Tibial nerve (tissue), 4 donors: ENCODE measurements around the gene PMPCA. TPM values are rescaled to one million over a fixed set of nuclear protein-coding genes. Genes with fewer than 3 reads are reported as not detected.

Source experiments
- DNase-seq, 2 donors: peaks; one replicate each; pipeline ENCODE4 v3.0.0-alpha.2; 2019; ENCODE audit warnings: low spot score in 2 of 2
- H3K27ac ChIP-seq, 4 donors: fragments of 200-600 bp; sonication (generic) in 3 of 4; one replicate each; pipeline ENCODE4 v1.5.1; 2017 to 2019; ENCODE audit warnings: mild to moderate bottlenecking in 1 of 4
- H3K27me3 ChIP-seq, 2 donors: fragments of 200-600 bp; sonication (generic) in 1 of 2; one replicate each; pipeline versions ENCODE4 v1.5.1 to v1.6.0; 2017 to 2019
- H3K36me3 ChIP-seq, 3 donors: fragments of 200-600 bp; sonication (generic); one replicate each; pipeline ENCODE4 v1.5.1; 2018 to 2019
- H3K4me1 ChIP-seq, 4 donors: fragments of 200-600 bp; sonication (generic) in 3 of 4; one replicate each; pipeline ENCODE4 v1.5.1; 2017 to 2019
- H3K4me3 ChIP-seq, 4 donors: fragments of 200-600 bp; sonication (generic) in 3 of 4; one replicate each; pipeline ENCODE4 v1.5.1; 2017 to 2019; ENCODE audit warnings: mild to moderate bottlenecking in 1 of 4, moderate library complexity in 1 of 4
- H3K9me3 ChIP-seq, 4 donors: fragments of 200-600 bp; sonication (generic) in 3 of 4; one replicate each; pipeline ENCODE4 v1.5.1; 2017 to 2019
- CTCF ChIP-seq, 5 experiments: fragments of 200-600 bp in 3 of 5; fragments of 450-650 bp in 2 of 5; sonication (generic) in 3 of 5; IDR thresholded peaks; one replicate each; pipeline ENCODE4 v1.5.1; 2016 to 2019; ENCODE audit warnings: antibody characterized with exemption in 5 of 5, mild to moderate bottlenecking in 3 of 5, moderate library complexity in 2 of 5
- EP300 ChIP-seq, 2 donors: sonication (generic); formaldehyde crosslinking; IDR thresholded peaks; one replicate each; pipeline ENCODE4 v1.6.1; 2017; ENCODE audit warnings: antibody characterized with exemption in 2 of 2, mild to moderate bottlenecking in 1 of 2
- POLR2A ChIP-seq, 2 donors: fragments of 450-650 bp; IDR thresholded peaks; one replicate each; pipeline ENCODE4 v1.6.1; 2017; ENCODE audit warnings: antibody characterized with exemption in 2 of 2, mild to moderate bottlenecking in 2 of 2, moderate library complexity in 2 of 2
- WGBS, 2 donors: methylation state at CpG; one replicate each; pipeline ENCODE4 v1.1.5; 2018; 5-methylcytosine and 5-hydroxymethylcytosine counted together
- total RNA-seq, 4 donors: library from RNA; depleted of rRNA; stranded (reverse); fragments of >200 nt; gene quantifications; one replicate each; pipeline ENCODE4 v1.1.0, GENCODE V29; 2016

Gene PMPCA
- total RNA-seq, 4 donors from 2014 or later: 35.6 to 42.0 (median 39.3) TPM

GRCh38 chr9:136377341-136378169, 32.9 kb upstream of the PMPCA start:
- no peaks in the 10 kb centered on the region for H3K27me3 ChIP-seq
- no peak overlapping the region for H3K27ac ChIP-seq
- WGBS, 2 donors: 67 to 90% methylated on average over 23 of the region's 32 CpGs
- no peak for DNase-seq
- H3K4me1 ChIP-seq: peaks cover 0 to 21% (median 4%) of the 10 kb centered on the region in 4 donors
- H3K4me3 ChIP-seq: no peak overlapping the region
- peaks cover 0 to 79% (median 0%) of the 10 kb centered on the region in 3 donors for H3K36me3 ChIP-seq
- no peaks in the 10 kb centered on the region for H3K9me3 ChIP-seq
- no peak for TF ChIP-seq CTCF (IDR thresholded peaks at IDR 0.05)
- TF ChIP-seq EP300 (IDR thresholded peaks at IDR 0.05): no peak
- TF ChIP-seq POLR2A (IDR thresholded peaks at IDR 0.05): no peak

- H3K9me3 ChIP-seq: no peaks in the 10 kb centered on the region
- 84 to 89% methylated on average over 3 to 28 of the region's 28 CpGs for WGBS, 2 donors
These were observed 32.1 kb upstream of the PMPCA start for GRCh38 chr9:136378170-136379002.

GRCh38 chr9:136379003-136379287, 31.5 kb upstream of the PMPCA start:
- H3K27ac ChIP-seq: no peak overlapping the region
- H3K27me3 ChIP-seq: no peaks in the 10 kb centered on the region
- no peaks in the 10 kb centered on the region for H3K9me3 ChIP-seq
- no peak overlapping the region for H3K4me3 ChIP-seq
- peaks cover 0 to 90% (median 2%) of the 10 kb centered on the region in 3 donors for H3K36me3 ChIP-seq
- peaks cover 0 to 9% (median 0%) of the 10 kb centered on the region in 4 donors for H3K4me1 ChIP-seq
- DNase-seq: no peak
- TF ChIP-seq EP300 (IDR thresholded peaks at IDR 0.05) (no peak), CTCF (IDR thresholded peaks at IDR 0.05) (no peak), POLR2A (IDR thresholded peaks at IDR 0.05) (no peak)
- 87 to 88% methylated on average over 8 to 12 of the region's 18 CpGs for WGBS, 2 donors

More at GRCh38 chr9:136378170-136379002, 32.1 kb upstream of the PMPCA start:
- Histone ChIP-seq H3K4me3 (no peak overlapping the region), H3K4me1 (peaks cover 0 to 13% (median 0%) of the 10 kb centered on the region in 4 donors), H3K27ac (no peak overlapping the region), H3K36me3 (peaks cover 0 to 87% (median 0%) of the 10 kb centered on the region in 3 donors), H3K27me3 (no peaks in the 10 kb centered on the region)
- no peak for DNase-seq
- TF ChIP-seq CTCF (IDR thresholded peaks at IDR 0.05) (no peak), POLR2A (IDR thresholded peaks at IDR 0.05) (no peak), EP300 (IDR thresholded peaks at IDR 0.05) (no peak)

- Histone ChIP-seq H3K9me3 (no peaks in the 10 kb centered on the region), H3K36me3 (peaks cover 0 to 90% (median 7%) of the 10 kb centered on the region in 3 donors), H3K27ac (no peak overlapping the region), H3K4me3 (no peak overlapping the region), H3K4me1 (peaks cover 0 to 9% (median 0%) of the 10 kb centered on the region in 4 donors), H3K27me3 (no peaks in the 10 kb centered on the region)
- DNase-seq: no peak
- WGBS, 2 donors: 83 to 88% methylated on average over 2 to 4 of the region's 11 CpGs
- no peak for TF ChIP-seq POLR2A (IDR thresholded peaks at IDR 0.05)
- no peak for TF ChIP-seq EP300 (IDR thresholded peaks at IDR 0.05)
- no peak for TF ChIP-seq CTCF (IDR thresholded peaks at IDR 0.05)
These were observed 31.1 kb upstream of the PMPCA start for GRCh38 chr9:136379401-136379800.

GRCh38 chr9:136379891-136380290, 30.6 kb upstream of the PMPCA start:
- Histone ChIP-seq H3K36me3 (peaks cover 0 to 91% (median 8%) of the 10 kb centered on the region in 3 donors), H3K9me3 (no peaks in the 10 kb centered on the region), H3K27ac (no peak overlapping the region), H3K4me1 (peaks cover 0 to 9% (median 0%) of the 10 kb centered on the region in 4 donors), H3K4me3 (no peak overlapping the region), H3K27me3 (no peaks in the 10 kb centered on the region)
- DNase-seq: no peak
- 79 to 91% methylated on average over 8 to 9 of the region's 11 CpGs for WGBS, 2 donors
- no peak for TF ChIP-seq POLR2A (IDR thresholded peaks at IDR 0.05)
- no peak for TF ChIP-seq CTCF (IDR thresholded peaks at IDR 0.05)
- TF ChIP-seq EP300 (IDR thresholded peaks at IDR 0.05): no peak
